HepG2 (cell line): ENCODE data around the gene TOX2. TPM values are rescaled to one million over a fixed set of nuclear protein-coding genes. Genes with fewer than 3 reads are reported as not detected.

ENCODE experiments used
- ATAC-seq: fragments of 200-7000 bp; cut with Tn5 transposase; 3 replicates; pipeline ENCODE4 v1.9.1; 2020; ENCODE audit warnings: mild to moderate bottlenecking, moderate library complexity
- BruUV-seq: library from RNA; stranded (reverse); fragments of 400-500 nt; replicated peaks from 2 replicates; lab custom pipeline; 2021; lab: Mats Ljungman, UMichigan
- CTCF ChIA-PET: fragments of 300-600 bp; formaldehyde crosslinking; extraction: SDS; loops from one replicate; lab custom pipeline; 2021; ENCODE audit warnings: low total read pairs, inconsistent platforms, low intra/inter-chr PET ratio; lab: Yijun Ruan, JAX
- POLR2A ChIA-PET: fragments of 350-600 bp; sonication (Branson Sonifier 250); formaldehyde crosslinking; loops from one replicate; lab custom pipeline; 2020; ENCODE audit warnings: antibody characterized with exemption, inconsistent platforms; lab: Yijun Ruan, JAX
- DNase-seq: peaks from one replicate; pipeline ENCODE4 v3.0.0-alpha.2; 2015; ENCODE audit warnings: low spot score
- FAIRE-seq: peaks from 3 replicates; lab custom pipeline; 2011; peaks lifted over from hg19 to GRCh38; lab: Jason Lieb, UNC
- H2AFZ ChIP-seq: one replicate; pipeline ENCODE4 v1.6.1; 2011; ENCODE audit warnings: low read length, inconsistent platforms
- H3K27ac ChIP-seq: fragments of 300-600 bp; 3 replicates; pipeline ENCODE4 v1.8.0; 2011; ENCODE audit warnings: mixed run types, mild to moderate bottlenecking, mixed read lengths, low read length, inconsistent platforms; ENCODE audit not compliant: insufficient read depth; ENCODE audit errors: extremely low read length
- H3K27me3 ChIP-seq, 2 experiments: fragments of 200-600 bp in 1 of 2; 2 replicates in 1 of 2; 3 replicates in 1 of 2; pipeline versions ENCODE4 v1.6.0 to v1.8.0; 2011; ENCODE audit warnings: low read length in 2 of 2, mild to moderate bottlenecking in 2 of 2, moderate library complexity in 2 of 2, inconsistent platforms in 1 of 2; ENCODE audit not compliant: insufficient read depth in 2 of 2, control insufficient read depth in 1 of 2
- H3K36me3 ChIP-seq, 2 experiments: fragments of 200-600 bp in 1 of 2; replicated peaks in 1 of 2; 2 replicates in 1 of 2; 3 replicates in 1 of 2; pipeline versions ENCODE4 v1.5.1 to v1.8.0; 2011; ENCODE audit warnings: low read length in 2 of 2, inconsistent platforms in 1 of 2; ENCODE audit not compliant: insufficient read depth in 2 of 2, control insufficient read depth in 1 of 2
- H3K4me1 ChIP-seq: 2 replicates; pipeline ENCODE4 v1.5.1; 2012; ENCODE audit warnings: low read length, inconsistent platforms; ENCODE audit not compliant: insufficient read depth
- H3K4me2 ChIP-seq: 2 replicates; pipeline ENCODE4 v1.6.0; 2011; ENCODE audit warnings: low read depth, low read length, inconsistent platforms
- H3K4me3 ChIP-seq, 3 experiments: fragments of 200-600 bp in 1 of 3; sonication (generic), shearing (Covaris generic) in 1 of 3; replicated peaks in 1 of 3; 2 replicates each; pipeline ENCODE4 v1.5.1; 2011 to 2016; ENCODE audit warnings: low read length in 3 of 3, inconsistent platforms in 2 of 3, low read depth in 2 of 3, mild to moderate bottlenecking in 2 of 3, control low read depth in 1 of 3, mixed read lengths in 1 of 3; ENCODE audit not compliant: insufficient read depth in 1 of 3
- H3K79me2 ChIP-seq: one replicate; pipeline ENCODE4 v1.6.1; 2011; ENCODE audit warnings: low read length, inconsistent platforms; ENCODE audit not compliant: insufficient read depth
- H3K9ac ChIP-seq: 2 replicates; pipeline ENCODE4 v1.6.0; 2011; ENCODE audit warnings: mild to moderate bottlenecking, low read depth, low read length, inconsistent platforms; ENCODE audit not compliant: insufficient read depth
- H3K9me3 ChIP-seq: 2 replicates; pipeline ENCODE4 v1.5.1; 2012; ENCODE audit warnings: mild to moderate bottlenecking, low read length
- H4K20me1 ChIP-seq: 2 replicates; pipeline ENCODE4 v1.6.0; 2011; ENCODE audit warnings: inconsistent platforms, mild to moderate bottlenecking, low read length, moderate library complexity; ENCODE audit not compliant: insufficient read depth
- FIP1L1 ChIP-seq: fragments of 200-400 bp; formaldehyde crosslinking; IDR thresholded peaks from 2 replicates; pipeline ENCODE4 v1.6.1; 2018; ENCODE audit warnings: low read depth, mild to moderate bottlenecking, low read length, moderate library complexity, borderline replicate concordance; ENCODE audit not compliant: insufficient read depth
- FOXC1 ChIP-seq: sonication (generic); formaldehyde crosslinking; IDR thresholded peaks from 2 replicates; pipeline ENCODE4 v1.8.0; 2022; ENCODE audit warnings: mild to moderate bottlenecking, missing genetic modification reagents, borderline replicate concordance
- YEATS4 ChIP-seq: sonication (generic); formaldehyde crosslinking; IDR thresholded peaks from 2 replicates; pipeline ENCODE4 v1.4.0; 2020; ENCODE audit warnings: missing genetic modification reagents, borderline replicate concordance
- ZBTB3 ChIP-seq: sonication (generic); formaldehyde crosslinking; IDR thresholded peaks from 2 replicates; pipeline ENCODE4 v1.4.0; 2020; ENCODE audit warnings: low read depth, mild to moderate bottlenecking, moderate library complexity, missing genetic modification reagents, borderline replicate concordance
- ZFP62 ChIP-seq: sonication (generic); formaldehyde crosslinking; IDR thresholded peaks from 2 replicates; pipeline ENCODE4 v1.4.0; 2020; ENCODE audit warnings: missing genetic modification reagents
- ZNF329 ChIP-seq: sonication (generic); formaldehyde crosslinking; IDR thresholded peaks from 2 replicates; pipeline ENCODE4 v1.9.0; 2021; ENCODE audit warnings: low read depth, mild to moderate bottlenecking, missing genetic modification reagents
- ZNF350 ChIP-seq: sonication (generic); formaldehyde crosslinking; IDR thresholded peaks from 2 replicates; pipeline ENCODE4 v1.4.0; 2020; ENCODE audit warnings: mild to moderate bottlenecking, low read depth, missing genetic modification reagents, borderline replicate concordance
- ZNF737 ChIP-seq: sonication (generic); formaldehyde crosslinking; IDR thresholded peaks from 2 replicates; pipeline ENCODE4 v1.5.0; 2020; ENCODE audit warnings: missing genetic modification reagents, mild to moderate bottlenecking, borderline replicate concordance
- WGBS: methylation state at CpG from one replicate; pipeline ENCODE4 v1.1.6; 2017; ENCODE audit warnings: low lambda C conversion rate; 5-methylcytosine and 5-hydroxymethylcytosine counted together
- in situ Hi-C: cut with HindIII; loops from 2 replicates; pipeline ENCODE4 v1.10.0; 2017; ENCODE audit warnings: low pct_unique_long_range_greater_than_20kb; ENCODE audit not compliant: extremely low pct_ligation_motif_present
- intact Hi-C: fragments of 100-400 bp; cut with micrococcal nuclease; formaldehyde crosslinking; loops from one replicate; pipeline ENCODE4 v1.10.0; 2022; ENCODE audit not compliant: unreplicated experiment
- polyA plus RNA-seq, 8 experiments: library from polyadenylated mRNA; depleted of rRNA in 3 of 8; stranded (reverse) in 7 of 8; unstranded in 1 of 8; fragments of >200 nt; fragmentation: Illumina TruSeq in 4 of 8; extraction: Trizol in 4 of 8; gene quantifications; 2 replicates each; pipeline versions ENCODE4 v1.2.1 to v1.2.3, GENCODE V29; 2011 to 2016; ENCODE audit warnings: low read depth in 4 of 8, missing spikeins in 1 of 8, mixed read lengths in 1 of 8; ENCODE audit not compliant: insufficient read depth in 1 of 8
- total RNA-seq, 5 experiments: library from RNA; depleted of rRNA; stranded (reverse); fragments of >200 nt; fragmentation: Illumina TruSeq; extraction: Trizol; gene quantifications; 2 replicates each; pipeline ENCODE4 v1.2.3, GENCODE V29; 2016; ENCODE audit warnings: low read depth in 1 of 5
- TF ChIP-seq, protein P1 (sequence below): sonication (generic); formaldehyde crosslinking; IDR thresholded peaks from 2 replicates; pipeline ENCODE4 v1.8.1; 2023; ENCODE audit warnings: mild to moderate bottlenecking, moderate library complexity, missing genetic modification reagents
- TF ChIP-seq, protein P2 (sequence below): sonication (generic); formaldehyde crosslinking; IDR thresholded peaks from 2 replicates; pipeline ENCODE4 v1.5.0; 2020; ENCODE audit warnings: mild to moderate bottlenecking, missing genetic modification reagents
- TF ChIP-seq, protein P3 (sequence below): sonication (generic); formaldehyde crosslinking; conservative IDR thresholded peaks from 2 replicates; pipeline ENCODE4 v1.4.0; 2020; ENCODE audit warnings: mild to moderate bottlenecking, missing genetic modification reagents, moderate library complexity
- TF ChIP-seq, protein P4 (sequence below): IDR thresholded peaks from 2 replicates; pipeline ENCODE4 v1.6.1; 2016; ENCODE audit warnings: low read depth, missing genetic modification reagents, missing compliant biosample characterization

TOX2 gene
- total and polyA plus RNA-seq, 2 of the 13 experiments (the other 11 are each of a cell fraction or from before 2014, with no cell fraction given) = not detected

DNA sequence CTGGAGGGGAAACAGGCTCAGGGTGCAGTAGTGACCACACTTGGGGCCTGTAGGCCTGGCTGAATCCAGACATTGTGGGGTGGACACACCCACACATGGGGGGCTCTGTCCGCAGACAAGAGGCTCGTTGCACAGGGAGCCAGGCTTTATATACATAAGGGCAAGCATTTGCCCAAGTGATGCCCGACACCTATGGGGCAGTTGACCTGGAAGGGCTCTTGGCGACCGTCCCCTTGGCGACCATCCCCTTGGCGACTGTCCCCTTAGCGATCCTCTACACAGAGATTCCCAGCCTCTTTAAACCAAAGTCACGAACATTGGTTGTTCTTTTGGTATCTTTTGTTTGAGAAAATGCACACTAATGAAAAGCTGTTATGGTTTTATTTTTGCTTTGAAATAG is 2.7 kb downstream of the TOX2 start:
- CTCF ChIA-PET = no interaction called here
- Histone ChIP-seq H4K20me1 (no peaks in the 10 kb centered on the region), H3K9me3 (peaks cover 13% of the 10 kb centered on the region), H3K27ac (no peak overlapping the region), H3K27me3 (peaks cover 5 to 41% of the 10 kb centered on the region in 2 experiments; a peak in 4 of 5 replicates), H3K79me2 (no peaks in the 10 kb centered on the region), H3K4me3 (no peak overlapping the region), H3K4me1 (no peaks in the 10 kb centered on the region), H2AFZ (no peak overlapping the region), H3K4me2 (no peak overlapping the region), H3K36me3 (no peaks in the 10 kb centered on the region), H3K9ac (no peak overlapping the region)
- no peak for FAIRE-seq
- 7% methylated on average over 7 of the region's 9 CpGs for WGBS
- in situ Hi-C loops = no loop called here
- no peak for DNase-seq
- POLR2A ChIA-PET = no interaction called here
- no peak for ATAC-seq
- BruUV-seq = no TSS peak
- intact Hi-C loops = no loop called here
- TF ChIP-seq ZNF350 (CRISPR knock-in tag) = no peak
- TF ChIP-seq, protein P1, sequence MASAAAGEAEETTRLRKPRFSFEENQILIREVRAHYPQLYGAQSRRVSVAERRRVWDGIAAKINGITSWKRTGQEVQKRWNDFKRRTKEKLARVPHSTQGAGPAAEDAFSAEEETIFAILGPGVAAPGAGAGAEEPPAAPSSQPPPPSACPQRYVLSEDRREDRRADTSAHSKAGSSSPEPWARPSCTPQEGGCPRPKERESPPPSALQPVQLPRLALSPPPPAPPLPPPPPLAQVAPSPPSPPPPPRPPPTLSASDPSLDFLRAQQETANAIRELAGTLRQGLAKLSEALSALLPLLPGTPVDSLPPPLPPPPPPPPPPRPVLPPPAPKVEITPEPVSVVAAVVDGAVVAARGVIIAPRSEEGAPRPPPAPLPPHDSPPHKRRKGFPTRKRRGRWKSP (CRISPR knock-in tag) = no peak
- TF ChIP-seq ZFP62 (CRISPR knock-in tag) = no peak
- TF ChIP-seq ZNF329 (CRISPR knock-in tag) = no peak
- TF ChIP-seq, protein P2, sequence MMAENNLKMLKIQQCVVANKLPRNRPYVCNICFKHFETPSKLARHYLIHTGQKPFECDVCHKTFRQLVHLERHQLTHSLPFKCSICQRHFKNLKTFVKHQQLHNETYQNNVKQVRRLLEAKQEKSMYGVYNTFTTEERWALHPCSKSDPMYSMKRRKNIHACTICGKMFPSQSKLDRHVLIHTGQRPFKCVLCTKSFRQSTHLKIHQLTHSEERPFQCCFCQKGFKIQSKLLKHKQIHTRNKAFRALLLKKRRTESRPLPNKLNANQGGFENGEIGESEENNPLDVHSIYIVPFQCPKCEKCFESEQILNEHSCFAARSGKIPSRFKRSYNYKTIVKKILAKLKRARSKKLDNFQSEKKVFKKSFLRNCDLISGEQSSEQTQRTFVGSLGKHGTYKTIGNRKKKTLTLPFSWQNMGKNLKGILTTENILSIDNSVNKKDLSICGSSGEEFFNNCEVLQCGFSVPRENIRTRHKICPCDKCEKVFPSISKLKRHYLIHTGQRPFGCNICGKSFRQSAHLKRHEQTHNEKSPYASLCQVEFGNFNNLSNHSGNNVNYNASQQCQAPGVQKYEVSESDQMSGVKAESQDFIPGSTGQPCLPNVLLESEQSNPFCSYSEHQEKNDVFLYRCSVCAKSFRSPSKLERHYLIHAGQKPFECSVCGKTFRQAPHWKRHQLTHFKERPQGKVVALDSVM (CRISPR knock-in tag) = no peak
- no peak for TF ChIP-seq FOXC1 (CRISPR knock-in tag)
- TF ChIP-seq ZBTB3 (CRISPR knock-in tag) = no peak
- no peak for TF ChIP-seq YEATS4 (CRISPR knock-in tag)
- TF ChIP-seq, protein P3, sequence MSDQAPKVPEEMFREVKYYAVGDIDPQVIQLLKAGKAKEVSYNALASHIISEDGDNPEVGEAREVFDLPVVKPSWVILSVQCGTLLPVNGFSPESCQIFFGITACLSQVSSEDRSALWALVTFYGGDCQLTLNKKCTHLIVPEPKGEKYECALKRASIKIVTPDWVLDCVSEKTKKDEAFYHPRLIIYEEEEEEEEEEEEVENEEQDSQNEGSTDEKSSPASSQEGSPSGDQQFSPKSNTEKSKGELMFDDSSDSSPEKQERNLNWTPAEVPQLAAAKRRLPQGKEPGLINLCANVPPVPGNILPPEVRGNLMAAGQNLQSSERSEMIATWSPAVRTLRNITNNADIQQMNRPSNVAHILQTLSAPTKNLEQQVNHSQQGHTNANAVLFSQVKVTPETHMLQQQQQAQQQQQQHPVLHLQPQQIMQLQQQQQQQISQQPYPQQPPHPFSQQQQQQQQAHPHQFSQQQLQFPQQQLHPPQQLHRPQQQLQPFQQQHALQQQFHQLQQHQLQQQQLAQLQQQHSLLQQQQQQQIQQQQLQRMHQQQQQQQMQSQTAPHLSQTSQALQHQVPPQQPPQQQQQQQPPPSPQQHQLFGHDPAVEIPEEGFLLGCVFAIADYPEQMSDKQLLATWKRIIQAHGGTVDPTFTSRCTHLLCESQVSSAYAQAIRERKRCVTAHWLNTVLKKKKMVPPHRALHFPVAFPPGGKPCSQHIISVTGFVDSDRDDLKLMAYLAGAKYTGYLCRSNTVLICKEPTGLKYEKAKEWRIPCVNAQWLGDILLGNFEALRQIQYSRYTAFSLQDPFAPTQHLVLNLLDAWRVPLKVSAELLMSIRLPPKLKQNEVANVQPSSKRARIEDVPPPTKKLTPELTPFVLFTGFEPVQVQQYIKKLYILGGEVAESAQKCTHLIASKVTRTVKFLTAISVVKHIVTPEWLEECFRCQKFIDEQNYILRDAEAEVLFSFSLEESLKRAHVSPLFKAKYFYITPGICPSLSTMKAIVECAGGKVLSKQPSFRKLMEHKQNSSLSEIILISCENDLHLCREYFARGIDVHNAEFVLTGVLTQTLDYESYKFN = no peak
- TF ChIP-seq, protein P4, sequence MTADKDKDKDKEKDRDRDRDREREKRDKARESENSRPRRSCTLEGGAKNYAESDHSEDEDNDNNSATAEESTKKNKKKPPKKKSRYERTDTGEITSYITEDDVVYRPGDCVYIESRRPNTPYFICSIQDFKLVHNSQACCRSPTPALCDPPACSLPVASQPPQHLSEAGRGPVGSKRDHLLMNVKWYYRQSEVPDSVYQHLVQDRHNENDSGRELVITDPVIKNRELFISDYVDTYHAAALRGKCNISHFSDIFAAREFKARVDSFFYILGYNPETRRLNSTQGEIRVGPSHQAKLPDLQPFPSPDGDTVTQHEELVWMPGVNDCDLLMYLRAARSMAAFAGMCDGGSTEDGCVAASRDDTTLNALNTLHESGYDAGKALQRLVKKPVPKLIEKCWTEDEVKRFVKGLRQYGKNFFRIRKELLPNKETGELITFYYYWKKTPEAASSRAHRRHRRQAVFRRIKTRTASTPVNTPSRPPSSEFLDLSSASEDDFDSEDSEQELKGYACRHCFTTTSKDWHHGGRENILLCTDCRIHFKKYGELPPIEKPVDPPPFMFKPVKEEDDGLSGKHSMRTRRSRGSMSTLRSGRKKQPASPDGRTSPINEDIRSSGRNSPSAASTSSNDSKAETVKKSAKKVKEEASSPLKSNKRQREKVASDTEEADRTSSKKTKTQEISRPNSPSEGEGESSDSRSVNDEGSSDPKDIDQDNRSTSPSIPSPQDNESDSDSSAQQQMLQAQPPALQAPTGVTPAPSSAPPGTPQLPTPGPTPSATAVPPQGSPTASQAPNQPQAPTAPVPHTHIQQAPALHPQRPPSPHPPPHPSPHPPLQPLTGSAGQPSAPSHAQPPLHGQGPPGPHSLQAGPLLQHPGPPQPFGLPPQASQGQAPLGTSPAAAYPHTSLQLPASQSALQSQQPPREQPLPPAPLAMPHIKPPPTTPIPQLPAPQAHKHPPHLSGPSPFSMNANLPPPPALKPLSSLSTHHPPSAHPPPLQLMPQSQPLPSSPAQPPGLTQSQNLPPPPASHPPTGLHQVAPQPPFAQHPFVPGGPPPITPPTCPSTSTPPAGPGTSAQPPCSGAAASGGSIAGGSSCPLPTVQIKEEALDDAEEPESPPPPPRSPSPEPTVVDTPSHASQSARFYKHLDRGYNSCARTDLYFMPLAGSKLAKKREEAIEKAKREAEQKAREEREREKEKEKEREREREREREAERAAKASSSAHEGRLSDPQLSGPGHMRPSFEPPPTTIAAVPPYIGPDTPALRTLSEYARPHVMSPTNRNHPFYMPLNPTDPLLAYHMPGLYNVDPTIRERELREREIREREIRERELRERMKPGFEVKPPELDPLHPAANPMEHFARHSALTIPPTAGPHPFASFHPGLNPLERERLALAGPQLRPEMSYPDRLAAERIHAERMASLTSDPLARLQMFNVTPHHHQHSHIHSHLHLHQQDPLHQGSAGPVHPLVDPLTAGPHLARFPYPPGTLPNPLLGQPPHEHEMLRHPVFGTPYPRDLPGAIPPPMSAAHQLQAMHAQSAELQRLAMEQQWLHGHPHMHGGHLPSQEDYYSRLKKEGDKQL (CRISPR knock-in tag) = no peak
- no peak for TF ChIP-seq ZNF737 (CRISPR knock-in tag)
- TF ChIP-seq FIP1L1 = no peak
